DOHH2 (cell line): ENCODE data around the gene FAAH.

Experiments used
- CTCF ChIP-seq: fragments of 200-600 bp; sonication (generic); IDR thresholded peaks from one replicate; pipeline ENCODE4 v1.5.1; 2014; ENCODE audit warnings: antibody characterized with exemption, mild to moderate bottlenecking, low read depth, low read length; ENCODE audit not compliant: poor library complexity, severe bottlenecking
- EZH2phosphoT487 ChIP-seq: fragments of 200-600 bp; sonication (generic); IDR thresholded peaks from 2 replicates; pipeline ENCODE4 v1.6.1; 2017; ENCODE audit warnings: borderline replicate concordance, mild to moderate bottlenecking, antibody characterized with exemption, low read length, moderate library complexity, mixed read lengths

DNA sequence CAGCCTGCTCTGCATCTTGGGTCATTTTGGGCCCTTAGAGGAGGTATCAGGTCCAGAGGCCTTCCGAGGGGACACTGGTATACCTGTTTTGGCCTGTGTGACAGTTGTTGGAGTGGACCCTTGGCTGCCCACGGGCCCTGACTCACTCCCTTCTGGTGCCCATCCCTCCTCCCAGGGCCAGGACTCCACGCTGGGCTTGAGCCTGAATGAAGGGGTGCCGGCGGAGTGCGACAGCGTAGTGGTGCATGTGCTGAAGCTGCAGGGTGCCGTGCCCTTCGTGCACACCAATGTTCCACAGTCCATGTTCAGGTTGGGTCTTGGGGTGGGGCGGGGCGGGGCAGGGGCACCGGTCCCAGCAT, 11.1 kb downstream of the FAAH start:
- no peak for TF ChIP-seq CTCF
- TF ChIP-seq EZH2phosphoT487, result no peak
